Activated effector memory CD4-positive, alpha-beta T cell treated with Interleukin-2 at 50 U/mL for 16 hours (primary cell): ENCODE data around the gene SLC44A2.

Source experiments
- DNase-seq: peaks from one replicate; pipeline ENCODE4 v3.0.0-alpha.2; 2020

The SLC44A2 gene

GRCh38 chr19:10617409-10618121, 7.8 kb upstream of the SLC44A2 start:
- no peak for DNase-seq

GRCh38 chr19:10618846-10619245, 6.5 kb upstream of the SLC44A2 start:
- DNase-seq: no peak

DNA sequence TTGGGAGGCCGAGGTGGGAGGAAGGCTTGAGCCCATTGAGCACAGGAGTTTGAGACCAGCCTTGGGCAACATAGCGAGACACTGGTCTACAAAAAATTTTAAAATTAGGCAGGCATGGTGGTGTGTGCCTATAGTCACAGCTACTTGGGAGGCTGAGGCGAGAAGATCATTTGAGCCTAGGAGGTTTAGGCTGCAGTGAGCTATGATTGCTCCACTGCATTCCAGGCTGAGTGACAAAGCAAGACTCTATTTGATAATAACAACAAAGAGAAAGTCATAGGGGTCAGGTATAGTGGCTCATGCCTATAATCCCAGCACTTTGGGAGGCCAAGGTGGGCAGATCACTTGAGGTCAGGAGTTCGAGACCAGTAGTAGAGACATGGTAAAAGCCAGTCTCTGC, 4.6 kb upstream of the SLC44A2 start:
- no peak for DNase-seq

GRCh38 chr19:10621966-10622365, 3.4 kb upstream of the SLC44A2 start:
- no peak for DNase-seq

DNA sequence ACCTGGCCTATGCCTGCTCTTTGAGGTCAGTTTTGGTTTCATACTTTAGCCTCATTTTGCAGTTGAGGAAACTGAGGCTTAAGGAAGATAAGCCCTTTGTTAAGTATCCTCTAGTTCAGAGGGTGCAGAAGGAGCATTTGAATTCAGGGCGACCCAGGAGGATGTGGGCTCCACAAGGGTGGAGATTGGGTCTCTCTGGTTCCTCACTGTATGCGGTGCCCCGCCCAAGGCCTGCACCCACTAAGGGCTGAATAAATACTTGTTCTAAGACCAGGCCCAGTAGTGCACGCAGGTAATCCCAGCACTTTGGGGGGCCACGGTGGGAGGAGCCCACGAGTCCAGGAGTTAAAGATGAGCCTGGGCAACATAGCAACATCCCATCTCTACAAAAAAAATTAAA, 768 bp upstream of the SLC44A2 start:
- DNase-seq: peak; percentile 33

DNA sequence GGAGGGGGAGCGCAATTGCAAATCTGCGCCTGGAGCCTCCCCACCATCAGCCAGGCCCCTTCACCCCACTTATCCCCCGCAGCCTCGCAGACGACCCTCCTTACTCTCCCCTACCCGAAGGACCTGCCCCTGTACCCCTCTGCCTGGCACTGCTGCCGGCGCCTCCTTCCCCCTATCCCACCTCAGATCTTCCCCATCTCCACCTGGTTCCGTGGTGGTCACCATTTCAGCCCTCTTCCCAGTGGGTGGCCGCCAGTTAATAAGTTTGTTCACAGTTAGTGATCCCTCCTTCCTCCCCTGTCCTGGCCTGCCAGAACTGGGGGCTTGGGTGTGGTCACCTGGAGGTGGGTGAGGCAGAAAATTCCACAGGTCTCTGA, 397 bp downstream of the SLC44A2 start:
- no peak for DNase-seq

GRCh38 chr19:10631874-10632273, 6.5 kb downstream of the SLC44A2 start:
- no peak for DNase-seq

- no peak for DNase-seq
These were observed 9.1 kb downstream of the SLC44A2 start for GRCh38 chr19:10634430-10634829.

DNA sequence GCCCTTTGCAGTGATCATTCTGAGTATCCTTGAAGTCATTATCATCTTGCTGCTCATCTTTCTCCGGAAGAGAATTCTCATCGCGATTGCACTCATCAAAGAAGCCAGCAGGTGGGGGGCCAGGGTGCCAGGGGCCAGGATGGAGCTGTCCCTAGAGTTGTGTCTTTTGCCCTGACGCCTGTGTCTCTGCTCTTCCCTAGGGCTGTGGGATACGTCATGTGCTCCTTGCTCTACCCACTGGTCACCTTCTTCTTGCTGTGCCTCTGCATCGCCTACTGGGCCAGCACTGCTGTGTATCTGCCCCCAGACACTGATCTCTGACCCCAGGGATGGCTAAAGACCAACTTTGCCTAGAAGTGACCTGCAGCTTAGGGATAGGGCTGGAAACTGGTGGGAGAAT, 9.6 kb downstream of the SLC44A2 start:
- no peak for DNase-seq

DNA sequence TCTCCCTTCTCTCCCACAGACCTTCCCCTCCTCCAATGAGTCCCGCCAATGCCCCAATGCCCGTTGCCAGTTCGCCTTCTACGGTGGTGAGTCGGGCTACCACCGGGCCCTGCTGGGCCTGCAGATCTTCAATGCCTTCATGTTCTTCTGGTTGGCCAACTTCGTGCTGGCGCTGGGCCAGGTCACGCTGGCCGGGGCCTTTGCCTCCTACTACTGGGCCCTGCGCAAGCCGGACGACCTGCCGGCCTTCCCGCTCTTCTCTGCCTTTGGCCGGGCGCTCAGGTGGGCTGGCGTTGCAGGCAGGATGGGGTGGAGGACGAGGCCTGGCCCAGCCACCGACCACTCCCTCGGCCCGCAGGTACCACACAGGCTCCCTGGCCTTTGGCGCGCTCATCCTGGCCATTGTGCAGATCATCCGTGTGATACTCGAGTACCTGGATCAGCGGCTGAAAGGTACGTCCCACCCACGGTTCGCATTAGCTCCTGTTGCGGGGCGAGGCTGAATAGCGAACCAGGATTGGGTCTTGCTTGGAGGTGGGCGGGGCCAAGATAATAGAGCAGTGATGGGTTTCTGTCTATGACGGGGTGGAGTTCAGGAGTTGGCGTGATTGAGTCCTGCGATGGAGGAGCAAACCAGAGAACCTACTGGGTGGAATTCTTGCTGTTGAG, 11.1 kb downstream of the SLC44A2 start:
- no peak for DNase-seq

GRCh38 chr19:10637894-10638293, 12.5 kb downstream of the SLC44A2 start:
- DNase-seq: no peak

DNA sequence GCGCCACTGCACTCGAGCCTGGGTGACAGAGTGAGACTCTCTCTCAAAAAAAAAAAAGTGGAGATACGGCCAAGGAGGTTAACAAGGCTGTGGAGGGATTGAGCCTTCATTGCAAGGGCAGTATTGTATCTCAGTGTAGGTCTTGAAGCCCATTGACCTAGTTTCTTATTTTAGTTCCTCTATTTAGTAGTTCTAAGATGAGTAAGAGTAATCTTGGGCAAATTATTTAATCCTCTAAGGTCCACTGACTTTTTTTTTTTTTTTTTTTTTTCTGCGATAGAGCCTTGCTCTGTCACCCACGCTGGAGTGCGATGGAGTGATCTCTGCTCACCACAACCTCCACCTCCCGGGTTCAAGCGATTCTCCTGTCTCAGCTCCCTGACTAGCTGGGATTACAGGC, 14.5 kb downstream of the SLC44A2 start:
- DNase-seq: no peak

- DNase-seq: no peak
These were observed 15.0 kb downstream of the SLC44A2 start for GRCh38 chr19:10640361-10640760.

DNA sequence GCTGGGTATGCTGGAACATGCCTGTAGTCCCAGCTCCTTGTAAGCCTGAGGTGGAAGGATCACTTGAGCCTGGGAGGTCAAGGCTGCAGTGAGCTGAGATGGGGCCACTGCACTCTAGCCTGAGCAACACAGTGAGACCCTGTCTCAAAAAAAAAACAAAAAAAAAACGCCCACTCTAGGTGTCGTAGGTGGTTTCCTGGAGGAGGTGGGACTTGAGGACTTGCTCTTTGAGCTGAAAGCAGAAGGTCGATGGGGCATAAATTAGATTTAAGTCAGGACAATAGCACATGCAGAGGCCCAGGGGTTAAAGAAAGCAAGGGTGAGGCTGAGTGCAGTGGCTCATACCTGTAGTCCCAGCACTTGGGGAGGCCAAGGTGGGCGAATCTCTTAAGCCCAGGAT, 15.9 kb downstream of the SLC44A2 start:
- no peak for DNase-seq

GRCh38 chr19:10642473-10643171, 17.3 kb downstream of the SLC44A2 start:
- no peak for DNase-seq

DNA sequence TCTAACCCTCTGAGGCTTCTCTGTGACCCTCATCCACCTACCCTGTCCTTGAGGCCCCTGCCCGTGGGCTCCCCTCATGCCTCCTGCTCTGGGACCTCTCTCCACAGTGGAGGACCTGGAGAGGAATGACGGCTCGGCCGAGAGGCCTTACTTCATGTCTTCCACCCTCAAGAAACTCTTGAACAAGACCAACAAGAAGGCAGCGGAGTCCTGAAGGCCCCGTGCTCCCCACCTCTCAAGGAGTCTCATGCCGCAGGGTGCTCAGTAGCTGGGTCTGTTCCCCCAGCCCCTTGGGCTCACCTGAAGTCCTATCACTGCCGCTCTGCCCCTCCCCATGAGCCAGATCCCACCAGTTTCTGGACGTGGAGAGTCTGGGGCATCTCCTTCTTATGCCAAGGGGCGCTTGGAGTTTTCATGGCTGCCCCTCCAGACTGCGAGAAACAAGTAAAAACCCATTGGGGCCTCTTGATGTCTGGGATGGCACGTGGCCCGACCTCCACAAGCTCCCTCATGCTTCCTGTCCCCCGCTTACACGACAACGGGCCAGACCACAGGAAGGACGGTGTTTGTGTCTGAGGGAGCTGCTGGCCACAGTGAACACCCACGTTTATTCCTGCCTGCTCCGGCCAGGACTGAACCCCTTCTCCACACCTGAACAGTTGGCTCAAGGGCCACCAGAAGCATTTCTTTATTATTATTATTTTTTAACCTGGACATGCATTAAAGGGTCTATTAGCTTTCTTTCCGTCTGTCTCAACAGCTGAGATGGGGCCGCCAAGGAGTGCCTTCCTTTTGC, 18.0 kb downstream of the SLC44A2 start:
- DNase-seq: no peak

DNA sequence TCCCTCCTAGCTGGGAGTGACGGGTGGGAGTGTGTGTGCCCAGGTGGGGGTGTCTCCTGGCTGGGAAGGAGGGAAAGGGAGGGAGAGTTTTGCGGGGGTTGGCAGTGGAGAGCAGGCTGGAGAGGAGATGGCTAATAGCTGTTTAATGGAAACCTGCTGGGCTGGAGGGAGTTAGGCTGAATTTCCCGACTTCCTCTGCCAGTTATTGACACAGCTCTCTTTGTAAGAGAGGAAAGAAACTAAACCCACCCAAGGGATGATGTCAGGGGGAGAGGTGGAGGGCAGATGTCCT, 18.6 kb downstream of the SLC44A2 start:
- no peak for DNase-seq

DNA sequence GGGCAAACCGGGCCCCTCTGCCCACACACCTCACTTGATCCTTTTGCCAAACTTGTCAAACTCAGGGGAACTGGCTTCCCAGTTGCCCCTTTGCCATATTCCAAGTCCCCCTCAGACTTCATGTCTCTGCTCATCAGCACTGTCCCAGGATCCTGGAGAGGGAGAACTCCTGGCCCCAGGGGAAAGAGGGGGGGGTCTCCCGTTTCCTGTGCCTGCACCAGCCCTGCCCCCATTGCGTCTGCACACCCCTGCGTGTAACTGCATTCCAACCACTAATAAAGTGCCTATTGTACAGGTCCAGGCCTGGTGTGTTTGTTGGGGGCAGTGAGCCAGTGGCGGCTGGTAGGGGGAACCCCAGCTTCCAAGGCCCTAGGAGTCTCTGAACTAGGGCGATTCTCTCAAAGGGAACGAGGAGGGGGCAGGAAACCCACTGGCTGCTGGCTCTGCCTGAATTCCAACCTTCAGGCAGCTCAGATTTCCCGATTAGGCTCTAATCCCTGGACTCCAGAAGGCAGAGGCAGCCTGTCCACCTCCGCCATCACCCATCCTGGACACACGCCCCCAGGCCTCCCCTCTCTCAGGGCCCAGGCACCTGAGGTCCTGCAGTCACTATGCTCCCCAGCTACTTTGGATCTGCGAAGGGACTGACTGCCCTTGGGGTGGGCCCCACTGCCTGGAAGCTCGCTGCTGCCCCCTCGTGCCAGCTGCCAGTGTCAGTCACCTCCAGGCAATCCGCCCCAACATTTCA, 19.1 kb downstream of the SLC44A2 start:
- DNase-seq: peak; percentile 74

DNA sequence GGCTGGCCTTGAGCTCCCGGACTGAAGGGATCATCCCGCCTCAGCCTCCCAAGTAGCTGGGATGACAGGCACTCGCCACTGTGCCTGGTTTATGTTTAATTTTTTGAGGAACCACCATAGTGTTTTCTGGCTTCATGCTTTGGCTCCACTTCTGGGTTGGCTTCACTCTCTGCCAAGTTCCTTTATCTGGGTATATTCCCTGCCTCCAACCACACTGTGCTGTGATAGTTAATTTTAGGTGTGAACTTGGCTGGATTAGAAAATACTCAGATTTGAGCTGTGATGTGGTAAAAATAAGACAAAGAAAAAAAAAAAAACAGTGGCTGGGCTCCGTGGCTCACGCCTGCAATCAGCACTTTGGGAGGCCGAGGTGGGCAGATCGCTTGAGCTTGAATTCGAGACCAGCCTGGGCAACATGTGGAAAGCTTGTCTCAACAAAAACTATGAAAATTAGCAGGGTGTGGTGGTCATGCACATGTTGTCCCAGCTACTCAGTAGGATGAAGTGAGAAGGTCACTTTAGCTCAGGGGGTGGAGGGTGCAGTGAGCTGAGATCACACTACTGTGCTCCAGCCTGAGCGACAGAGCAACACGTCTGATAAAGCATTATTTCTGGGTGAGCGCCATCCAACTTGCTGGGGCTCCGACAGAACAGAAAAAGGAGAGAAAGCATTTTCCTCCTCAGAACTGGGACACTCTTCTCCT, 21.3 kb downstream of the SLC44A2 start:
- no peak for DNase-seq

DNA sequence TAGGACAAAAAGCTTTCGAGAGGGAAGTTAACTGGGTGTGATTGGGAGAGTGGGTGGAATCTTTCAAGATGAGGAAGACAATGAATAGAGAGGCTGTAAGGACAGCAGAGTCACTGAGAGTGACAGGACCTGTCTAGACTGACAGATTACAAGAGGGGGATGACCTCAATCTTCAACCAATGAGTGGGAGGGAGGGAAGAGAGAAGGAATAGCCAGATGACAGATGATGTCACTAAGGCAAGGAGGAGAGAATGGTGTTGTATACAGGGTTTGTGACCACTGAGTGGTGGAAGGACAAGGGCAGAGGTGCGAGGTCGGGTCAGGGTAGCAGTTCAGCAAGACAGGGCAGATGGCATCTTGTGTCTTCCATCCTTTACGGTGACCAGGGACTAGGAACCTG, 23.0 kb downstream of the SLC44A2 start:
- no peak for DNase-seq

DNA sequence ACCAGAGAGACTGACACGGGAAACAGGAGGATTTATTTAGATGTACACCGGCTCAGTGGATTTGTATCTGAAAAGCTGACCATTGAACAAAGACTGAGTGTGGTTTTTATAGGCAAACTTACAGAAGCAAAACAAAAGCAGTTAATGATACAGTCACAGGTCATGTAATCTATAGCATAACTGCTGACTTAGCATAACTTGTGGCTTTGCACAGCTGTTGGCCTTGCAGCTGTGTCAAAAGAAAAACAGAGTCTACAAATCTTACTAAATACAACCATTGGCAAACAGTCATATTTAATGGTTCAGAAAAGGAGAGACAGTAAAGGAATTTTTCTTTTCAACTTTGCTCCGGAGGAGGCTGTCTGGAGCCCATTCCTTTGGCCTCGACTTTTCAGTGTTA, 26.5 kb downstream of the SLC44A2 start:
- no peak for DNase-seq

GRCh38 chr19:10653482-10653731, 28.1 kb downstream of the SLC44A2 start:
- DNase-seq: no peak
